IPS DF 19.7 (cell line): ENCODE results near the gene ELMO3.

Experiments
- DNase-seq: peaks from one replicate; pipeline ENCODE4 v3.0.0-alpha.2; 2013; ENCODE audit warnings: low read depth, low spot score

Gene ELMO3

DNA sequence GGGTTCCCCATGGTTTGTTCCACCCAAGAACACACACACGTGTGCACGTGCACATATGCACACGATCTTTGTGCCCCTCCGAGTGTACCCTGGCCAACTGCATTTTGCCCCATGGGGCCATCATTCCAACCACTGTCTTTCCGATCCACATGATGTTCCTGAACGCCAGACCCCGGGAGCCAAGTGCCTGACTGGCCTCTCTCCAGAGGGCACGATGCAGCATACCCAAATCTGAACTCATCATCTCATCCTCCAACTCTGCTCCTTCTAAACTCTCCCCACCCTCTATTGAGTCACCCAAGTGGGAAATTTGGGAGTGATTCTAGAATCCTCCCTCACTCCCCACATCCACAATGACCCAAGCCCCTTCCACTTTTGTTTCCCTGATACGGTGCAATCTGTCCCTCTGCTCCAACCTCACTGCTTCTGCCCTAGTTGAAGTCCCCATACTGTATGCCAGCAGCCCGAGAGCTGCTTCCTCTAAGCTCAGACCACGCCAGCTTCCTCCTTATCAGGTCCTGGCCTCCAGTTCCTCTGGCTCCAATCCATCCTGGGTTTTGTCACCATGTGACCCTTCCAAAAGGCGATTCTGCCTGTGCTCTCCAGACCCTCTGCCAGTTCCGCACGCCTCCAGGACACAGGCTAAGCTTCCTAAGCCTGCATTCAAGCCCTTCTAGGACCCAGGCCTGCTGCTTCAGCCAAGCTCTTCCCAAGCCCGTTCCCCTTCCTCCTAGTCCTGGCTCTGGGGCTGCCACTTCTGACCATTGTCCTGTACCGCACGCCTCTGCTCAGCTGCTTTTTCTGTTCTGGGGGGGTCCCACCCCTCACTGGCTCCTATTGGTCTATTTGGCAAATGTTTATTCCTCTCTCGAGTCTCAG lies 17.9 kb downstream of the ELMO3 start:
- no peak for DNase-seq

DNA sequence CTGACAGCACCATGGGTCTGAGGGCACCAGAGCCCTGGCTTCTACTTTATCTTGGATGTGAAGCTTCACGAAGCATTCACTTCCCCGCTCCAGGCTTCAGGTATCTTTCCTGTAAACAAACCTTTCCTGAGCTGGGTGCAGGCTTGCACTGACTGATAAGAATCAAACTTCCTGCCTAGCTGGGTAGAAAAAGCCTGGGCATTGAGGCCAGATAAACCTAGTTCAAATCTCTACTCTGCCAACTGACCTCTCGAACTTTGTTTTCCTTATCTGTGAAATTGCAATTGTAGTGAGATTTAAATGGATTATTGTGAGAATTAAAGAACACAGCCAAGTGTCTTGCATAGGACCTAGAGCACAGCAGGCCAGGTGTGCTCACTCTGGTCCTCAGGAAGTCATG lies 25.1 kb downstream of the ELMO3 start:
- no peak for DNase-seq

DNA sequence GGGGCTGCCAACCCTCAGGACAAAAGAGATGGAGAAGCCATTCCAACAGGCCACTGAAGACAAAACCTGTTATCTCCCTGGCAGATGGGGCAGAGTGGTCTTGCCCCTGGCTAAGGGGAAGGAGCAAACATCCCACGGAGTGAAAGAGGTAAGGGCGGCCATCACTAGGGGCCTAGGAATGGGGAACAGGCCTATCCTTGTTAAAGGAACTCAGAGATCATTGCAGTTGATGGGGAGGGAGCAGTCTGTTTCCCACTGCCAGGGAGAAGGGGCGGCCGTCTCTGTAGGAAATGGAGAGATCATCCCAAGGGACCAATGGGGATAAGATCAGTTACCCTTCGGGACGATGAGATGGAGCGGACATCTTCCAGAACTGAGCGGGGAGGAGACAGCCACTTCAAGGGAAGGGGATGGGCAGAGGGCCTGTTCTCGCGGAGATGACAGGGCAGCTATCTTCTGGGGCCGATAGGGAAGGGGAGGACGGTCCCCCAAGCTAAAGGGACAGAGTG lies 27.4 kb downstream of the ELMO3 start:
- DNase-seq: no peak

DNA sequence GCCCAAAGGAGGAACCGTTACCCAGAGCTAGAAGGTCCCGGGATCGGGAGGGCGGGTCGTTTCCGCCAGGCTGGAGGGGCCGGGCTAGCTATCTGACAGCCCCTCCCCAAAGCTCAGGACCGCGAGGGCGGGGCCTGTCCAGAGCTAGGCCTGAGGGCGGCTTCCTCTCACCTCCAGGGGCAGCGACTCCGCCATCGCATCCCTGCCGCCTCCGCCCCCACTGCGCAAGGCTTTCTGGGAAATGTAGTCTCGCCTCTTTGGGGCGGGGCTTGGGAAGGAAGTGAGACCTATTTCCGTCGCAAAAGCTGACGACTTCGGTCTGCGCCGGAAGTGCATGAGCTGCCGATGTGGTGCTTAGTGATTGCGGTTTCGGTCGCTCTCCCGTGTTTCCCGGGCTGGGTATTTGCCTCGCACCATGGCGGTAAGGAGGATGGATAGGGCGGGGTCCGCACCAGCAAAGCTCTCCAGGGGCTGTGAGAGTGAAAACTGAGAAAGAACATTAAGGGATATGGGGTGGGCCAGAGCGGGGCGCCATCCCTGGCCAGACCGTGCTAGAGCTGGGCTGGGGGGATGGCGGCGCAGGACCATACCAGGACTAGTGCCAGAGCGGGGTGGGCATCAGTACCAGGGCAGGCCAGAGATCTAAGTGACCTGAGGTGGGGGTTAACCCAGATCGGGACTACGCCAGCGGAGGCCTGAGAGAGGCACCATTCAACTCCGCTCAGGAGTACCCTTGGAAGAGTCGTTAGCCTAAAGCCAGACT lies 28.1 kb downstream of the ELMO3 start, which contains the start of gene TMEM208:
Gene TMEM208, plus strand, starts transcription at position 327 of the 763 bp plus-strand sequence. Its CDS starts 89 bp downstream, at position 416.
- peak; percentile 91 for DNase-seq

DNA sequence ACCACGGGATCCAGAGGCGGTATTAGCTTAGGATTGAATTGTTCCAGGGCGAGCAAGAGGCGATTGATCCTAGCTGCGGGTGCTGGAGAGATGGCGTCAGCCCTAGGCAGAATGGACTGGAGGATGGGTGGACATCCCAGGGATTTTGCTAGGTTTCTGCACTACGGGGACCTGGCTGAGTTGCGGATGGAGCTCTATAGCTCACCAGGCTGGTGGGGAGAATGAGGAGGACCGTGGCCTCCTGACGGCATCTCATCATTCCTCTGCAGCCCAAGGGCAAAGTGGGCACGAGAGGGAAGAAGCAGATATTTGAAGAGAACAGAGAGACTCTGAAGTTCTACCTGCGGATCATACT lies 28.6 kb downstream of the ELMO3 start:
- DNase-seq: no peak

DNA sequence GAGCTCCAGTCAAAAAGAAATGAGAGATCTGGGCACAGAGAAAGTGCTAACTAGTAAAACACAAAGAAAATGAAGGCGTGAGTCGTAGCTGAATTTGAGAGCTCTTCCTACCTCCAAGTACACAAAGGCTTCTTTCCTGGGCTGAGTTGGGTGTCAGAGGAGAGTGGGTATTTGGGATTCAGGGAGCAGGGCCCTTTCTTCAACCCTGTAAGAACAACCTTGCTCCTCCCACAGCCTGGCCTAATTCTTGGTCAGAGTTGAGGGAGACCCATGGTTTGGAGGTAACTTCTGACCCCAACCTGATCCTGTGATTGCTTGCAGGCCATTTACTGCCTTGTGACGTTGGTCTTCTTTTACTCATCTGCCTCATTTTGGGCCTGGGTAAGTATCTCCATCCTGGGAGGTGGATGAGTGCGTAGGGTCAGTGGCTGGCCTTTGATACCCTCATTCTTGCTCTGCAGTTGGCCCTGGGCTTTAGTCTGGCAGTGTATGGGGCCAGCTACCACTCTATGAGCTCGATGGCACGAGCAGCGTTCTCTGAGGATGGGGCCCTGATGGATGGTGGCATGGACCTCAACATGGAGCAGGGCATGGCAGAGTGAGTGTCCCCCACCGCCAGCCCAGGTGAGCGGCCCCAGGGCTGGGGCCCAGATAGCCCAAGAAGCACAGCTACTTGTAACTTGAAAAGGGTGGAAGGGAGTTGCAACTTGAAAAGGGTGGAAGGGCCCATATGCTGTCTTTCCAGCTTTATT lies 29.3 kb downstream of the ELMO3 start:
- DNase-seq: no peak

DNA sequence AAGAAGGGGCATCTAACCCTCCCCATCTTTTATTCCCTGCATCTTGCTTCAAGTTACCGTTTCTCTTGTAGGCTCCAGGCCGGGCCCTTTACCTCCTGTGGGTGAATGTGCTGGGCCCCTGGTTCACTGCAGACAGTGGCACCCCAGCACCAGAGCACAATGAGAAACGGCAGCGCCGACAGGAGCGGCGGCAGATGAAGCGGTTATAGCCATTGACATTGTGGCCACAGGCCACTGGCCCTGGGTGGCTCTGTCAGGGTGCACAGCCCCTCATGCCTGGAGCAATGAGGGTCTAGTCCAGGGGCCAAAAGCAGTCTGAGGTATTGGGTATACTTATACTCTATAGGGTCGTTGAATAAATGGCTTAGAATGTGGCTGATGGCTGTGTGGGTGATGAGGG lies 30.0 kb downstream of the ELMO3 start:
- no peak for DNase-seq

DNA sequence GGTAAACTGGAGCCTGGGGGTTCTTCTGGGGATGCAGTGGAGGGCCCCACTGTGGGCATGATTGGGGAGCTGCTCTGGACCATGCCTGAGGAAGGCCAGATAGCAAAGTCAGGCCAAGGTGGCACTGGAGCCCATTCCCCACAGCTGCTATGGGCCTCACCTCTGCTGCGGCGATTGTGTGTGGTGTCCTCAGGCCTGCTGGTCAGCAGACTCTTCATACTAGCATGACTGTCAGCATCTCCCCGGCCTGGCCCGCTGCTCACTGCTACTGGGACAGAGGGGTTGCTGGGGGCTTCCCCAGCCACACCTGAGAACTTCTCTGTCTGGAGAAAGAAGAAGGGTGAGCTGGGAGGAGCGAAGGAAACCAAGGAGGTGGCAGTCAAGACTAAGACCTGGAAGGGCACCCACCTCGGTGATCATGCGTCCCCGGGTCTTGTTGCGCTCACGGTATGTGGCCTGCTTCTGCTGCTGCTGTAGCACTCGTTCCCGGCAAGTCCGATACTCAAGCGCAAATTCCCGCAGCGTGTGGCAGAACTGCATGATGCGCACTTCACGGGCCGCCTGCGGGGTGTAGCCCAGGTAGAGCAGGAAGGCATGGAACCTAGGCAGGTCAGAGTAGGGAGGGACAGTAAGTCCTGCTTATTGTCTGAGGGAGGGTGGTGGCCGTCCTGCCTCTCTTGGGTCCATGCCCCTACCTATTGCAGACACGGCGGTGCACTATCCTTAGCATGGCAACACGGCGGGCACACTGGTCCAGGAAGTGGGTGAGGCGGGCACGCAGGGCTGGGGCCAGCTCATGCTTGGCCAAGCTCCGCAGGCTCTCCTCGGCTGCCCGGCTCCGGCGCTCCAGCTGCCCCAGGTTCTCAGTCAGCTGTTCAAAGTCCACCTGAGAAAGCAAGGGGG lies 31.2 kb downstream of the ELMO3 start:
- no peak for DNase-seq

DNA sequence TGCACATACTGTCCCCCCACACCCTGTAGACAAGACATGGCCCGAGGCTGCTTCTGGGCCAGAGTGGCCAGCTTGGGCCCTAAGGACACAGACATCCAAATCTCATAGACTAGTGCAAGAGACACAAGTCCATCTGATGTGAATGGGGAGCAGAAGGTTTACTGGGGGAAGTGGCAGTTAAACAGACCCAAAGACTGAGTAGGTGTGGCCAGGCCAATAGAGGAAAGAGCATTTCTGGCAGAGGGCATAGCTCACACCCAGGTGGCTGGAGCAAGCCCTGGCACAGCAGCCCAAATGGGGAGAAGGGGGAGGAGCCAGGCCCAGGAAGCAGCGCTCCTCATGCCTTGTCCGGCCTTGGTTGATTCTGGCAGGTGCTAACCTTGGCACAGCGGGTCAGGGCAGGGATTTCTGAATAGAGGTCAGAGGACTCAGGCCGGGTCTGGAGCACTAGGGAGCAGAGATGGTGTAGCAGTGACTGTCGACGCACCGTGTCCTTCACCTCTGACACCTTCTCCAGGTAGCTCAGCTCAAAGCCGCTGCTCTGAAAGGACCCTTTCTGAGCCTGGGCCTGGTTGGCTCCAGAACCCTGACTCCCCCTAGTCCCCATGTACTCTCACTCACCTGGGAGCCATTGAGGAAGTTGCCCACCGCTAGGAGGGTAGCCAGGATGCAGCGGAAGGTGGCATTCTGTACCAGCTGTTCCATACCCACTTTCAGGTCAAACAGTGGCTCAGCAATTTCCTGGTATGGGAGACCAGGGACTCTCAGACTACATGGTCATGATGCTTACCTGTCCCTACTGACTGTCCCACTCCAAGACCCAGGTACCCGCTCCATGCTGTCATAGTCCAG lies 32.1 kb downstream of the ELMO3 start:
- no peak for DNase-seq

DNA sequence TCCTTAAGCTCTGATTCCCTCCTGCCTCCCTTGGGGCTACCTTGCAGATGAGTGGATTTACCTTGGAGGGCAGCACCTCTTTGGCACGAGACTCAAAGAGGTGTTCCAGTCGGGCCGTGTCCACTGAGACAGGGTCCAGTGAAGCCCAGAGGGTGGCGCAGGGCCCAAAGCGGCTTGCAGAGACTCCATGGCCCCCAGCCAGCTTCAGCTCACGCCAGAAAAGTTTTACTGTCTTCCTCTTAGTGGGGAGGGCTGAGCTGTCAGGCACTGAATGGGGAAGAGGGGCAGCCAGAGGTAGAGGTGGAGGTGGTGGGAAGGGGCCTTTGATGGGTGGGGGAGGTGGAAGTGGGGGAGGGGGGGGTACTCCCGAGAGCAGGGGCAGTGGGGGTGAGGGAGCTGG lies 34.7 kb downstream of the ELMO3 start:
- DNase-seq: no peak

DNA sequence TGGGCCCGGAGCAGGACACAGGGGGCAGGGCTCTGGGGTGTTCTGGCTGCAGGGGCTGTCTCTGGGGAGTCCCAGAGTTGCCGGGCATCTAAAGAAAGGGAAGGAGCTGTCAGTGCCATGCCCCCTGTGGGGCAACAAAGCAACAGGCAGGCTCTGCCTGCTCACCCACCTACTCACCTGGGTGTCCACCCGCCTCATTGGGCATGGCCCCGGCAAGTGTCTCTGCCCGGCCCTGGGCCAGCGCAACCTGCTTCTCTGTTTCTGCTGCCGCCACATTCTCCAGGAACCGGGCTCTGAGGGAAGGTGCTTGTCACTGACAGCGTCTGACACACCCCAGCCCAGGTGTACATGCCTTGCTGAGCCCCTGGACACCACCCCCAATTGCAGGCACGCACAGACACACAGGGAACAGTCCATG lies 35.3 kb downstream of the ELMO3 start:
- DNase-seq: no peak

DNA sequence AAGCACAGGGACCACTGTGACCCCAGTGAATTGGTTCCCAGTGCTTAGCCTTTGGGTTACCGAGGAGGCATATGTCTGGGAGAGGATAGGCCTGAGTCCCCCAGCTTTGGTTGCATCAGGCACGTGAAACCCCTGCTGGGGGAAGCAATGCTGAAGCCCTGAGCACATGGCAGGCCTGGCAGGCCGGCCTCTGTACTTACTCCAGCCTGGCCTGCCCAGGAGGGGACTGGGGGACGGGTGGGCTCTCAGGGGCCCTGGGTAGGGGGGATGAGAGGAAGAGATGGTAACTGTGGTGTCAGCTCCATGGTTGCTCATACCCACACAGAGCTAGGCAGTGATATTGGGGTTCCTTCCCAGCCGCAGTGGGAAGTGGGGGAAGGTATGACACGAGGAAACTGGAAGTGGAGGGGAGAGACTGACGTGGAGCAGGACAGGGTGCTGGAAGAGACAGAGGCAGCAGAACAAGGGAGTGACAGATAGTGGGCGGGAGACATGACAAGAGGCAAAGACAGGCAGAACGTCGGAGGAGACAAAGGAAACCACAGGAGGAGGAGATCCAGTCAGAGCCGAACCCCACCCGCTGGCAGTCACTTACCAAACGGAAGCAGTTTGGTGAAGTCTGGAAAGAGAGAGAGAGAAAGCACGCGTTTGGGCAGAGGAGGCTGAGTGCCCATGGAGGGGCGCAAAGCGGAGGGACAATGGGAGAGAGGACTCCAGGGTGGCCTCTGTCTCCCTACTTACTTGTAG lies 37.1 kb downstream of the ELMO3 start:
- no peak for DNase-seq

DNA sequence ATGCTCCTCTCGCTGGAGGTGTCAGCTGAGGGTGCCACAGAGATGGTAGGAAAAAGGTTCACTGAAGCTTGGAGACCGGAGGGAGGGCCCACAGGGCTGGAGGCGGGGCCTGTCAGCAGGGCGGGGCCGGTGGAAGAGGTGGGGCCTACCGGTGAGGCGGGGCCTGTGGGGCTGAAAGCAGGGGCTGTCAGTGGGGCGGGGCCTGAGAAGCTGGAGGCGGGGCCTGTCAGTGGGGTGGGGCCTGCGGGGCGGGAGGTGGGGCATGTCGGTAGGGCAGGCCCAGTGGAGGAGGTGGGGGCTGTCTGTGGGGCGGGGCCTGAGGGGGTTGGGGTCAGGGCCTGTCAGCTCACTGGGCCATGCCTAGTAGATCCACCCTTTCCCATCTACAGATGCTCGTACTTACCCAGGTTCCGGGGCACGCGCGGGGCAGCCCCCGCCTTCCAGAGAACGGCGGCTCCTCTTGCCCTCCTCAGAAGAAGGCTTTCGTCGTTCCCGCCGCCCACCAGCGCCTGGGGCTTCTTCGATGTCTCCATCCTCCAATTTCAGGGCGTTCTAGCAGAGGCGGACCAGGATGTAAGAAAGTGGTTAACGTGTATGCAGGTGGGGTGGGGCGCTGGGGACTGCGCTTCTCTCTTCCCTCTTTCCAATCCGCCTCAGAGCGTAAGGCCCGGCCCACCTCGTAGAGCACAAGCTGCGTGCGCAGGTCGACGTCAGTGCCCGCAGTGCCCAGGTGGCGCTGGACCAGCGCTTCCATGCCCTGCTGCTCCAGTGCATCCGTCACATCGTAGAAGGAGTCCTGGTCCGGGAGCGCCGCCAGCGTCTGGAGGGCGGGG lies 37.8 kb downstream of the ELMO3 start:
- DNase-seq: no peak

DNA sequence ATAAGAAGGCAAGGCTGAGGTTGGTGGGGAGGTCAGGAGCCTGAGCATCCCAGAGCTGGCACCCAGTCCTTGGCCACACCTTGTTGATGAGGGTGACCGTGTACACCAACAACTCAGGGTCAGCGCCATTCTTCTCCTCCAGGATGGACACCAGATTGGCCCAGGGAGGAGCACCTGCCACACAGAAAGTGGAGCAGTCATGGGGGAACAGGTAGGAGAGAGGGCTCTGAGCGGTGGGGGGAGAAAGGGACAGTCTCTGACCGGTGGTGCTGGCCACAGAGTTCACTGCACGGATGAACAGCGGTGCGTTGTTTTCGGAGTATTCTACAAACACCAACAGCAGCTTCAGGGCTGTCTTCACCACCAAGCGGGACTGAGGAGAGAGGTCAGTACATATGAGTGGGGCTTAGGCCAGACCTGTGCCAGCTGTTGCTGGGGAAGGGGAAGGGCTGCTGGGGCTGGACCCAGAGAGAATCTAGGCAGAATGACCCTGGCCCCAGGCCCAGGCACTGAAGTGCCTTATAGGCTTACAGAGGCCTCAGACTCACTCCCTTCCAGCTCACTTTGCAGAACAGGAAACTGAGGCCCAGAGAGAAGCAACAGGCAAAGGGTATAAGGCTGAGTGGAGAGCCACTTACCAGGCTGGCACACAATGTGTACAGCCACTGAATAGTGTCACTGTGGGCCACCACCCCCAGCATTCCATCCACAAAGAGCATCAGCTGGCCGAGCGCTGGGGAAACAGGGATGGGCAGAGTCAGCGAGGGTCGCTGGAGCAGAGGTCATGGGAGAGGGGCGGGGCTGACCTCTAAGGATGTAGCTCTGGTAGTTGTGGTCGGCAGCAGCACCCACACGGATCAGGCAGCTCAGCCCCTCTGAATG lies 38.7 kb downstream of the ELMO3 start:
- no peak for DNase-seq

DNA sequence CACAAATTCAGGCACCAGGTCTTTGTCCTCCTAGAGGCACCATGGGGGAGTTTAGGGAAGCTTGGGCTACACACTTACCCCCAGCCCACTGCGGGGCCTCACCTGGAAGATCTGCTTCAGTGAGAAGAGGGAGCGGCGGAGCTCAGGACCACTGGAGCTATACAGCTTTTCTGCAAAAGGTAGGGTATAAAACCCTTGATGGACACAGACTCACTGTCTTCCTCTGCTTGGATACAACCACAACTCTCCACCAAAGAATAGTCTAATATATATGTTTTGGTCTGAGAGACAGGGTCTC lies 39.3 kb downstream of the ELMO3 start:
- no peak for DNase-seq

DNA sequence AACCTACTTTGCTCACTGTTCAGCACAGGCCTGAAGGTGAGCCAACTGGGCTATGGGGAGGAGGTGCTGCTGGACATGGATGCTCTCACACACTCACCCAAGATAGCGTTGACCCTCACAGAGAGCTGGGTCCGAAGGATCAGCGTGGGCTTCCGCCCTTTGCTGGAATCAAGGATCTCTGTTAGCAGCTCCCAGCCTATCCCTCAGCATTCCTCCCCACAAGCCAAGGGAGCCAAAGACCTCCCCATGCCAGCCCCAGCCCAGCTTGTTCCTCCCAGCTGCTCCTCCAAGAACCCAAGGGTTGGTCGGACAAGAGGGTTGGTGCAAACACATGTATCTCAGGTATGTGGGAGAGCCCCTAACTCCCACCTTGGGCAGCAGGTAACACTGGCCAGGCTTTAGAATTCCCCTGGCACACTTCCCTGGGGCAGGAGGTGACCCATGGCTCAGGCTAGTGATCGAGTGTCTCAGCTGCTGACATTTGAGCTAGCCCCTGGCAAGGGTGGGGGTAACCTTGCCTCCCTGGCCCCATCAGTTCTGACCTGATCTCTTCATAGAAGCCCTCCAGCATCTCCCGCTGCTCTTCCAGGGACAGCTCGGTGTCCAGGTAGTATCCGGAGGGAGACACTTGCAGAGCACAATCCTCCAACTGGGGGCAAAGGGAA lies 40.0 kb downstream of the ELMO3 start:
- DNase-seq: no peak

DNA sequence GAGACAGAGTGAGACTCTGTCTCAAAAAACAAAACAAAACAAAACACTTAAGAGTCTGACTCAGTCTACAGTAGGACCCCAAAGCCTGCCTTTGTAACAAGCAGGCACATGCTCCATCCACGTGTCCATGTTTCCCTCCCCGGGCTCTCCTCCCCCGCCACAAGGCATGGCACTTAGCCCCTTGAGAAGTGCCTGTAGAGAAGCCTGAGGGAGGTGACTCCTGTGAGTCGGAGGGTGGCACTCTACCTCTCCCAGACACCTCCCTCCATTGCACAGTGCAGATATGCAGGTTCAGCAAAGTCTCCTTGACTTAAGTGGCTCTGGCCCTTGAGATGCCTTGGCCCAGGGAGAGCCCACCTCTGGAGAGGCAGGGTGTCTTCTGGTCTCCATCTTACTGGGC lies 41.6 kb downstream of the ELMO3 start:
- DNase-seq: no peak
